Measurements from ENCODE around the gene ZEB1.

Gene ZEB1

DNA sequence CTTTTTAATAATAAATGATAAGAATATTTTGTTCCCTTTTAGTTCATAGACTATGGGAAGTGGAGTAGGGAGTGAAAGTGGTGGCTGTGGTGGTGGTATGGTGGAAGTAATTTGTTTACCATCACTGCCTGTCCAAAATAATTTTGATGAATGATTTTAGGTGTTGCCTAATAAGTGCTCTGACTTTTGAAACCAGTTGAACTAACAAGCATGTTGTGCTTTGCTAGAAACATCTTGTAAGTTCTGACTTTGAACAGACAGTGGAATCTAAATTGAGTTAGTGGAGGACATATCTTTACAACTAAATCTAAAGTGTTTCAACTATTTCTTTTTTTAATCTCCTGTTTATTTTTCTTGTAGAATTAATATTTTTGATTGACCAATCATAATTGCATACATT lies 49.7 kb downstream of the ZEB1 start:
- Histone ChIP-seq H3K27me3 (ENCODE audit: insufficient read depth, poor library complexity, severe bottlenecking) (no peaks in the 10 kb centered on the region), H3K36me3 (ENCODE audit: low read depth) (no peaks in the 10 kb centered on the region), H3K27ac (ENCODE audit: poor library complexity, severe bottlenecking) (no peak overlapping the region), H3K4me3 (ENCODE audit: severe bottlenecking) (no peak overlapping the region), H3K9me3 (ENCODE audit: severe bottlenecking) (no peaks in the 10 kb centered on the region), H3K4me1 (ENCODE audit: insufficient read depth, poor library complexity, severe bottlenecking) (no peaks in the 10 kb centered on the region)
- TF ChIP-seq, protein P1, sequence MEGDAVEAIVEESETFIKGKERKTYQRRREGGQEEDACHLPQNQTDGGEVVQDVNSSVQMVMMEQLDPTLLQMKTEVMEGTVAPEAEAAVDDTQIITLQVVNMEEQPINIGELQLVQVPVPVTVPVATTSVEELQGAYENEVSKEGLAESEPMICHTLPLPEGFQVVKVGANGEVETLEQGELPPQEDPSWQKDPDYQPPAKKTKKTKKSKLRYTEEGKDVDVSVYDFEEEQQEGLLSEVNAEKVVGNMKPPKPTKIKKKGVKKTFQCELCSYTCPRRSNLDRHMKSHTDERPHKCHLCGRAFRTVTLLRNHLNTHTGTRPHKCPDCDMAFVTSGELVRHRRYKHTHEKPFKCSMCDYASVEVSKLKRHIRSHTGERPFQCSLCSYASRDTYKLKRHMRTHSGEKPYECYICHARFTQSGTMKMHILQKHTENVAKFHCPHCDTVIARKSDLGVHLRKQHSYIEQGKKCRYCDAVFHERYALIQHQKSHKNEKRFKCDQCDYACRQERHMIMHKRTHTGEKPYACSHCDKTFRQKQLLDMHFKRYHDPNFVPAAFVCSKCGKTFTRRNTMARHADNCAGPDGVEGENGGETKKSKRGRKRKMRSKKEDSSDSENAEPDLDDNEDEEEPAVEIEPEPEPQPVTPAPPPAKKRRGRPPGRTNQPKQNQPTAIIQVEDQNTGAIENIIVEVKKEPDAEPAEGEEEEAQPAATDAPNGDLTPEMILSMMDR (IDR thresholded peaks at IDR 0.05; ENCODE audit: poor library complexity, severe bottlenecking), result no peak
- ATAC-seq (ENCODE audit: low read depth) (no peak), DNase-seq (ENCODE audit: low spot score) (no peak)

GRCh38 chr10:31372439-31372838 lies 53.4 kb downstream of the ZEB1 start:
- H3K27ac ChIP-seq (ENCODE audit: poor library complexity, severe bottlenecking), result no peak overlapping the region
- ATAC-seq (ENCODE audit: low read depth) (no peak), DNase-seq (ENCODE audit: low spot score) (no peak)
- no peaks in the 10 kb centered on the region for H3K4me1 ChIP-seq (ENCODE audit: insufficient read depth, poor library complexity, severe bottlenecking)
- no peaks in the 10 kb centered on the region for H3K36me3 ChIP-seq (ENCODE audit: low read depth)
- H3K9me3 ChIP-seq (ENCODE audit: severe bottlenecking), result no peaks in the 10 kb centered on the region
- H3K27me3 ChIP-seq (ENCODE audit: insufficient read depth, poor library complexity, severe bottlenecking), result no peaks in the 10 kb centered on the region
- no peak overlapping the region for H3K4me3 ChIP-seq (ENCODE audit: severe bottlenecking)
- TF ChIP-seq, protein P1 (IDR thresholded peaks at IDR 0.05; ENCODE audit: poor library complexity, severe bottlenecking), result no peak

GRCh38 chr10:31374146-31374696 lies 55.2 kb downstream of the ZEB1 start:
- DNase-seq (ENCODE audit: low spot score) (no peak), ATAC-seq (ENCODE audit: low read depth) (no peak)
- Histone ChIP-seq H3K4me3 (ENCODE audit: severe bottlenecking) (no peak overlapping the region), H3K4me1 (ENCODE audit: insufficient read depth, poor library complexity, severe bottlenecking) (no peaks in the 10 kb centered on the region), H3K9me3 (ENCODE audit: severe bottlenecking) (no peaks in the 10 kb centered on the region), H3K36me3 (ENCODE audit: low read depth) (no peaks in the 10 kb centered on the region), H3K27ac (ENCODE audit: poor library complexity, severe bottlenecking) (no peak overlapping the region), H3K27me3 (ENCODE audit: insufficient read depth, poor library complexity, severe bottlenecking) (peaks cover 5% of the 10 kb centered on the region)
- TF ChIP-seq, protein P1 (IDR thresholded peaks at IDR 0.05; ENCODE audit: poor library complexity, severe bottlenecking), result no peak

- Histone ChIP-seq H3K27me3 (ENCODE audit: insufficient read depth, poor library complexity, severe bottlenecking) (peaks cover 9% of the 10 kb centered on the region), H3K4me1 (ENCODE audit: insufficient read depth, poor library complexity, severe bottlenecking) (no peaks in the 10 kb centered on the region), H3K27ac (ENCODE audit: poor library complexity, severe bottlenecking) (no peak overlapping the region), H3K9me3 (ENCODE audit: severe bottlenecking) (no peaks in the 10 kb centered on the region), H3K36me3 (ENCODE audit: low read depth) (no peaks in the 10 kb centered on the region), H3K4me3 (ENCODE audit: severe bottlenecking) (no peak overlapping the region)
- TF ChIP-seq, protein P1 (IDR thresholded peaks at IDR 0.05; ENCODE audit: poor library complexity, severe bottlenecking), result no peak
- DNase-seq (ENCODE audit: low spot score), result no peak
- no peak for ATAC-seq (ENCODE audit: low read depth)
Observed at GRCh38 chr10:31381171-31381570, 62.2 kb downstream of the ZEB1 start.

GRCh38 chr10:31381766-31382316 lies 62.8 kb downstream of the ZEB1 start:
- no peak for ATAC-seq (ENCODE audit: low read depth)
- Histone ChIP-seq H3K4me1 (ENCODE audit: insufficient read depth, poor library complexity, severe bottlenecking) (no peaks in the 10 kb centered on the region), H3K4me3 (ENCODE audit: severe bottlenecking) (no peak overlapping the region), H3K36me3 (ENCODE audit: low read depth) (no peaks in the 10 kb centered on the region), H3K27me3 (ENCODE audit: insufficient read depth, poor library complexity, severe bottlenecking) (peaks cover 9% of the 10 kb centered on the region), H3K9me3 (ENCODE audit: severe bottlenecking) (no peaks in the 10 kb centered on the region), H3K27ac (ENCODE audit: poor library complexity, severe bottlenecking) (no peak overlapping the region)
- no peak for DNase-seq (ENCODE audit: low spot score)
- TF ChIP-seq, protein P1 (IDR thresholded peaks at IDR 0.05; ENCODE audit: poor library complexity, severe bottlenecking), result no peak

Data from RWPE2 (cell line).